Osteoblast (primary cell): Measurements from ENCODE around the gene ANTXR2. TPM values are rescaled to one million over a fixed set of nuclear protein-coding genes. Genes with fewer than 3 reads are reported as not detected.

Experiments used
- DNase-seq: peaks from one replicate; pipeline ENCODE4 v3.0.0; 2011; ENCODE audit warnings: low spot score, mixed read lengths; ENCODE audit not compliant: insufficient read length; ENCODE audit errors: missing footprints
- H2AFZ ChIP-seq: 2 replicates; pipeline ENCODE4 v1.6.0; 2011; ENCODE audit warnings: mild to moderate bottlenecking, low read length
- H3K27ac ChIP-seq: 2 replicates; pipeline ENCODE4 v1.5.1; 2011; ENCODE audit warnings: mild to moderate bottlenecking, low read depth, low read length, moderate library complexity
- H3K27me3 ChIP-seq: 2 replicates; pipeline ENCODE4 v1.6.0; 2012; ENCODE audit warnings: mild to moderate bottlenecking, control low read depth, inconsistent platforms, low read length, moderate library complexity; ENCODE audit not compliant: insufficient read depth
- H3K36me3 ChIP-seq: 2 replicates; pipeline ENCODE4 v1.5.1; 2011; ENCODE audit warnings: mild to moderate bottlenecking, low read length, control low read depth, moderate library complexity; ENCODE audit not compliant: insufficient read depth
- H3K4me1 ChIP-seq: 2 replicates; pipeline ENCODE4 v1.5.1; 2011; ENCODE audit warnings: mild to moderate bottlenecking, low read length, control low read depth, moderate library complexity; ENCODE audit not compliant: insufficient read depth
- H3K4me2 ChIP-seq: 2 replicates; pipeline ENCODE4 v1.6.0; 2011; ENCODE audit warnings: mild to moderate bottlenecking, low read length; ENCODE audit not compliant: insufficient read depth
- H3K4me3 ChIP-seq: fragments of 200-600 bp; sonication (generic); 3 replicates; pipeline ENCODE4 v1.5.1; 2012; ENCODE audit warnings: mild to moderate bottlenecking, low read length, inconsistent platforms; ENCODE audit not compliant: insufficient read depth
- H3K79me2 ChIP-seq: 2 replicates; pipeline ENCODE4 v1.6.0; 2012; ENCODE audit warnings: mild to moderate bottlenecking, low read length, control low read depth, inconsistent platforms; ENCODE audit not compliant: insufficient read depth
- H3K9me3 ChIP-seq: 2 replicates; pipeline ENCODE4 v1.5.1; 2011; ENCODE audit warnings: low read depth, low read length, control low read depth
- H4K20me1 ChIP-seq: 2 replicates; pipeline ENCODE4 v1.6.0; 2012; ENCODE audit warnings: mild to moderate bottlenecking, low read length, control low read depth; ENCODE audit not compliant: insufficient read depth
- total RNA-seq: library from RNA; depleted of rRNA; stranded (reverse); fragments of >200 nt; gene quantifications from 2 replicates; pipeline ENCODE4 v1.2.3, GENCODE V29; 2012
- TF ChIP-seq, protein P1 (sequence below): IDR thresholded peaks from 2 replicates; pipeline ENCODE4 v1.5.1; 2011; ENCODE audit warnings: mild to moderate bottlenecking, low read depth, low read length, moderate library complexity; ENCODE audit errors: extremely low read depth

The ANTXR2 gene
- total RNA-seq, 1 donor = 97.4 TPM

DNA sequence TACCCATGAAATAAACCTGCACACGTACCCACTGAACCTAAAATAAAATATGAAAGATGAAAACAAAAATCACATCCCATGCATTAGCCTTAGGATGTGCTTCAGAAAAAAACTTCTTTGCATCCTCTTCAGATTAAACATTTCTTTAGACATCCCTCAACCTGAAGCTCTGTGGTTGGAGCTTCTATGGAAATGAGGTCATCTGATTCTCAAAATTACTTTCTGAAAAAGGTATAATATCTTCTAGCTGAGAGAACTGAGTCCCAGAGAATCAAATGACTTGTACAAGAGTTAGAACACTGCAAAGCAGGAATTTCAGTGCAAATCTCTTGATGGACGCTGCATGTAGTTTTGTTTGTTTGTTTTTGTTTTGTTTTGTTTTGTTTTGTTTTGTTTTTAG is 19.1 kb upstream of the ANTXR2 start:
- Histone ChIP-seq H3K4me2 (no peak overlapping the region), H2AFZ (no peak overlapping the region), H3K4me1 (peaks cover under 1% of the 10 kb centered on the region), H3K79me2 (no peaks in the 10 kb centered on the region), H3K27me3 (no peaks in the 10 kb centered on the region), H3K4me3 (no peak overlapping the region), H3K27ac (no peak overlapping the region), H3K9me3 (no peaks in the 10 kb centered on the region), H3K36me3 (no peaks in the 10 kb centered on the region), H4K20me1 (no peaks in the 10 kb centered on the region)
- DNase-seq = no peak
- TF ChIP-seq, protein P1, sequence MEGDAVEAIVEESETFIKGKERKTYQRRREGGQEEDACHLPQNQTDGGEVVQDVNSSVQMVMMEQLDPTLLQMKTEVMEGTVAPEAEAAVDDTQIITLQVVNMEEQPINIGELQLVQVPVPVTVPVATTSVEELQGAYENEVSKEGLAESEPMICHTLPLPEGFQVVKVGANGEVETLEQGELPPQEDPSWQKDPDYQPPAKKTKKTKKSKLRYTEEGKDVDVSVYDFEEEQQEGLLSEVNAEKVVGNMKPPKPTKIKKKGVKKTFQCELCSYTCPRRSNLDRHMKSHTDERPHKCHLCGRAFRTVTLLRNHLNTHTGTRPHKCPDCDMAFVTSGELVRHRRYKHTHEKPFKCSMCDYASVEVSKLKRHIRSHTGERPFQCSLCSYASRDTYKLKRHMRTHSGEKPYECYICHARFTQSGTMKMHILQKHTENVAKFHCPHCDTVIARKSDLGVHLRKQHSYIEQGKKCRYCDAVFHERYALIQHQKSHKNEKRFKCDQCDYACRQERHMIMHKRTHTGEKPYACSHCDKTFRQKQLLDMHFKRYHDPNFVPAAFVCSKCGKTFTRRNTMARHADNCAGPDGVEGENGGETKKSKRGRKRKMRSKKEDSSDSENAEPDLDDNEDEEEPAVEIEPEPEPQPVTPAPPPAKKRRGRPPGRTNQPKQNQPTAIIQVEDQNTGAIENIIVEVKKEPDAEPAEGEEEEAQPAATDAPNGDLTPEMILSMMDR = no peak

DNA sequence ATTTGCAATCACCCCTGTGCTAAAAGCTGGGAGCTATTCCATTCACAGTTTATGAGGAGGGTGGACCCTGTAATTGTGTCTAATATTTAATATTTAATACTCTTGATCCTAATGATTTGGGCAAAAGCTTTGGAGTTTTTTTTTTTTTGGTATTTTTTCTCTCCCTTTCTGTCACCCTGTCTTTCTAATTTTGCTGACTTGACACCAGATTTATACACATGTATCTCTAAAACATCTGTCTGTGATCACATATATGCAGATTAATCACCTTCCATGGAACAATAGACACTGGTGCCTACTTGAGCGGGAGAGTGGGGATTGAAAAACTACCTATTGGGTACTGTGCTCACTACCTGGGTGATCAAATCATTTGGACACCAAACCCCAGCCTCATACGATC is 18.7 kb upstream of the ANTXR2 start:
- no peaks in the 10 kb centered on the region for H3K4me1 ChIP-seq
- H2AFZ ChIP-seq = no peak overlapping the region
- no peaks in the 10 kb centered on the region for H3K27me3 ChIP-seq
- H3K4me2 ChIP-seq = no peak overlapping the region
- H3K9me3 ChIP-seq = no peaks in the 10 kb centered on the region
- H3K36me3 ChIP-seq = no peaks in the 10 kb centered on the region
- TF ChIP-seq, protein P1 = no peak
- H3K4me3 ChIP-seq = no peak overlapping the region
- H3K27ac ChIP-seq = no peak overlapping the region
- H4K20me1 ChIP-seq = no peaks in the 10 kb centered on the region
- H3K79me2 ChIP-seq = no peaks in the 10 kb centered on the region
- DNase-seq = no peak

DNA sequence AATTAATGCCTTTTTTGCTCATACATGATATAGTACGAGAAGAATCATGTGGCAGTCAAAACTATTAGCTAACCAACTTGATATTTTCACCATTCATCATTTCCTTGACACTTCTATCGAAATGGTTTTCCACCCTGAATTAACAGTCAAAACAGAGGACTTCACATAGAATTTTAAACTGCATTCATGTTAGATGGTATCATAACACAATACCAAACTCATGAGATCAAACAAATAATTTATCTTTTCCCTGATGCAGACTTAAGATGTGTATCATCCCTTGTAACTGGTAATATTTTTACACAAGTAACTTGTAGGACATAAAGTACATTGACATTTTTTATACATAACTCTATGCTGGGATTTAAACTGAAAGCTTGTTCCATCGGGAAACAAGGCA is 18.2 kb upstream of the ANTXR2 start:
- Histone ChIP-seq H2AFZ (no peak overlapping the region), H3K4me2 (no peak overlapping the region), H3K9me3 (no peaks in the 10 kb centered on the region), H3K4me3 (no peak overlapping the region), H3K4me1 (no peaks in the 10 kb centered on the region), H4K20me1 (no peaks in the 10 kb centered on the region), H3K27ac (no peak overlapping the region), H3K27me3 (no peaks in the 10 kb centered on the region), H3K36me3 (no peaks in the 10 kb centered on the region), H3K79me2 (no peaks in the 10 kb centered on the region)
- TF ChIP-seq, protein P1 = no peak
- no peak for DNase-seq

DNA sequence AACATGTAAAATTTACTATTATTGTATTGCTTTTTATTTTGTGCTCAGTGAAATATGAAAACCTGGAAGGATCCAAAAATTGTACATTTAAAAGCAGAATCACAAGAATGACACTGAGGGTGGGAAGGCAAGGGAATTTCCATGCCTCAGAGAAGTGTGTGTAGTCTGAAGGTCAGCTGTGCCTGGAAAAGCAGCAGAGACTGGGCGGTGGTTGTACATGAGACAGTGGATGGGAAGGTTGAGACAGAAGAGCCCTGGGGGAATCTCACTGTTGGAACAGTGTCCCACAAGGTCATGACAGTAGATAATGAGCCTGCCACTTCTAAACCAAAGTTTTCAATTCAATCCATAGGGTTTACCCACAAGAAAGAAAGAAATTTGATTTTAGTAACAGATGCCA is 17.1 kb upstream of the ANTXR2 start:
- H4K20me1 ChIP-seq = no peaks in the 10 kb centered on the region
- H3K27ac ChIP-seq = no peak overlapping the region
- H3K4me1 ChIP-seq = no peaks in the 10 kb centered on the region
- no peak overlapping the region for H3K4me3 ChIP-seq
- no peak for DNase-seq
- no peak overlapping the region for H3K4me2 ChIP-seq
- no peak overlapping the region for H2AFZ ChIP-seq
- TF ChIP-seq, protein P1 = no peak
- no peaks in the 10 kb centered on the region for H3K27me3 ChIP-seq
- no peaks in the 10 kb centered on the region for H3K9me3 ChIP-seq
- no peaks in the 10 kb centered on the region for H3K79me2 ChIP-seq
- H3K36me3 ChIP-seq = no peaks in the 10 kb centered on the region
